ENCODE data around the gene RPL29.
A peak's percentile ranks its signal among the peaks of the same experiment; 100 is the strongest.

Gene RPL29

DNA sequence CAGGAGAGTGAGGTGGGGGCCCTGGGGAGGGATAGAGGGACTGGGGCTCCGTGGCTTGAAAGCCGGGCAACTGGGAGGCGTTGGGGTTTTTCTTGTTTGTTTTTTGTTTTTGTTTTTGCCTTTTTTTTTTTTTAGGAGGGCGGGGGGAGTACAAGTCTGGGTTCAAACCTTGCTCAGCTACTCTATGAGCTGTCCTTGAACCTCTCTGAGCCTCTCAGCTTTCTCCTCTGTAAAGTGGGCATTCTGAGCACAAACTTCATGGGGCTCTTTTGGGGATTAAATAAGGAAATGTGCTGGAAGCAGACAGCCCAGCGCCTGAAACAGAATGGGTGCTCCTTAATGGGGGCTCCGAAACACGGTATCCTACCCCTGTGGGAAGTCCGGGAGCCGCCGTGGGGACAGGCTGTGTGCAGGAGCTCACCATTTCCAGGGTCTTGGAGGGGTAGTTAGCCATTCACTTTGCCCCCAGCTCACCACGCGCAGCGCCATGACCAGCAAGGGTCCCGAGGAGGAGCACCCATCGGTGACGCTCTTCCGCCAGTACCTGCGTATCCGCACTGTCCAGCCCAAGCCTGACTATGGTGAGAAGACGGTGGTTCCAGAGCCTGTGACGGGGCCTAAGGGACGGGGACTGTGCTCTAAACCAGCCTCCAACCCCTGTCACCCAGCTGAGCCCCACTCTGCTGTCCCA, 12.0 kb downstream of the RPL29 start:
- no peak for DNase-seq (ENCODE audit: low read depth)

- peak; percentile 55 for DNase-seq (ENCODE audit: low read depth)
These were observed 12.7 kb downstream of the RPL29 start, which contains the start of gene ACY1 for GRCh38 chr3:51982838-51983577. Gene ACY1, plus strand, starts transcription at chr3:51983535. Its CDS starts 530 bp downstream, at chr3:51984065.

DNA sequence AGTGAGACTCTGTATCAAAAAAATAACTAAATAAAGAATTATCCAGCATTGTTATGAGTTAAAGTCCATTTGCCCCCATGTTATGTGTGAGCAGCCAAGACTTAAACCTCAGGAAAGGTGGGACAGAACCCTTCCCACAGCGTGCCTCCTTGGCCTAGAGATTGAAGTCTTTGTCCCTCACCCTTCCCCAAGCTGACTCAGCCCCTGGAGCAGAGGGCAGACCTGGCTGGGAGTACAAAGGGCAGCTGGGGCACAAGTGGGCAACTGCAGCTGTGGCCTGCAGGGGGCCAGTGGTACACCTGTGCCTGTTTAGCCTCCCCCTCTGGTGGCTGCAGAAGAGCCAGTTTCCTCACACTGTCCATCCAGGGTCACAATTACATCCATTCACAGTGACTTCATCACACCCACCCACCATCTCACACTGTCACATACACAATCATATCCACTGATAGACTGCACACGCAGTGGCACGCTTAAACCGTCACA, 13.3 kb downstream of the RPL29 start:
- no peak for DNase-seq (ENCODE audit: low read depth)

DNA sequence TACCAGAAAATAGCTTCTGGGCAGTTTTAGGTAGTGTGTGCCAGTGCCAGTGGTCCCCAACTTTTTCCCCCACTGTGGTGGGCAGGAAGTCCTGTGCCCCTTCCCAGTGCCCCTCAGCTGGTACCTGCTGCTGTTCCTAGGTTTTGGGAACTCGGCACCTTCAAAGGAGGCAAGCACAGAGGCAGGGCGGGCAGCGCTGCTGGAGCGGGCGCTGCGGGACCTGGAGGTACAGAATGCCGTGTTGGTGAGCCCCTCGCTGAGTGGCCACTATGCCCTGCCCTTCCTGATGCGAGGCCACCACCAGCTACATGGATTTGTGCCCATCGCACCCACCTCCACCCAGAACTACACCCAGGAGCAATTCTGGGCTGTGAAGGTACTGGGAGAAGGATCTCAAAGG, 15.4 kb downstream of the RPL29 start:
- DNase-seq (ENCODE audit: low read depth): no peak

DNA sequence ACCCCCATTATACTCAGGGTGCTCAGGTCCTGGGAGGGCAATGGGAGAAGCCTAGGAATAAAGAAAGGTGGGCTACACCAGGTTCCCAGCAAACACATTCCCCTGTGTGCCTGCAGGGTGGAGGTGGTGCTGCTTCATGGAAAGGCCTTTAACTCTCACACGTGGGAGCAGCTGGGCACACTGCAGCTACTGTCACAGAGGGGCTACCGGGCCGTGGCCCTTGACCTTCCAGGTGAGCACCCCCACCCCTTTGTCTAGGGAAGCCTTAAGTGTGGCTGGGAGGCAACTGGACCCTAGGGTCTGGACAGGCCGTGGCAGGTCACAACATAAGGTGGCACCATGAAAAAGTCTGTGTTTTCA, 17.6 kb downstream of the RPL29 start:
- no peak for DNase-seq (ENCODE audit: low read depth)

GRCh38 chr3:51977446-51978142, 18.1 kb downstream of the RPL29 start:
- no peak for DNase-seq (ENCODE audit: low read depth)

DNA sequence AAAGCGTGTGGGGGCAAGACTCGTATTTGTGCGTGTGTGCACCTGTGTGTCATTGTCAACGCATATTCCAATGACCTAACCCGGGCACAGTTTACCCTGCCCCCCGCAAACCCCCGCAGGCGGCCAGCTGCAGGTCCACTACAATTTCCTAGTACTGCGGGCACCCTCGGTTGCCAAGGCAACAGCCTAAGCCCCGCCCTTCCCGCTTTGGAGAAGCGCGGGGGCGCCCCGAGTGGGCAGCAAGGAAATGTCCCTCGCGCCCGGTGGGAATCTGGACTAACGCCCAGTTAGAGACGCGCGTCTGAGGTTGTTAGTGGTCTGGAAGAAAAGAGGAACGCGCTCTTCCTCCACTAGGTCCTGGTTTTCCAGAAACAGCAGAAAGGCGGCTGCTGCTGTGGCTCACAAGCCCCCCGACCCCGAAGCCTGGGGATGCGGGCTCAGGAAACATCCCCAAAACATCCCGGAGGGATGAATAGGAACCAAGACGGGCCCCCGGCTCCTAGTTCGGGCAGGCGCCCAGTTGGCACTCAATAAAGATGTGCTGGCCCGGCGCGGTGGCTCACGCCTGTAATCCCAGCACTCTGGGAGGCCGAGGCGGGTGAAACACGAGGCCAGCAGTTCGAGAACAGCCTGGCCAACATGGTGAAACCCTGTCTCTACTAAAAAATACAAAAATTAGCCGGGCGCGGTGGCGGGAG, 19.7 kb downstream of the RPL29 start:
- no peak for DNase-seq (ENCODE audit: low read depth)

GRCh38 chr3:51974963-51975851, 20.5 kb downstream of the RPL29 start, which contains the start of gene ABHD14A:
Gene ABHD14A, plus strand, starts transcription at chr3:51975064. Its CDS starts 72 bp downstream, at chr3:51975136.
- peak; percentile 57 for DNase-seq (ENCODE audit: low read depth)

DNA sequence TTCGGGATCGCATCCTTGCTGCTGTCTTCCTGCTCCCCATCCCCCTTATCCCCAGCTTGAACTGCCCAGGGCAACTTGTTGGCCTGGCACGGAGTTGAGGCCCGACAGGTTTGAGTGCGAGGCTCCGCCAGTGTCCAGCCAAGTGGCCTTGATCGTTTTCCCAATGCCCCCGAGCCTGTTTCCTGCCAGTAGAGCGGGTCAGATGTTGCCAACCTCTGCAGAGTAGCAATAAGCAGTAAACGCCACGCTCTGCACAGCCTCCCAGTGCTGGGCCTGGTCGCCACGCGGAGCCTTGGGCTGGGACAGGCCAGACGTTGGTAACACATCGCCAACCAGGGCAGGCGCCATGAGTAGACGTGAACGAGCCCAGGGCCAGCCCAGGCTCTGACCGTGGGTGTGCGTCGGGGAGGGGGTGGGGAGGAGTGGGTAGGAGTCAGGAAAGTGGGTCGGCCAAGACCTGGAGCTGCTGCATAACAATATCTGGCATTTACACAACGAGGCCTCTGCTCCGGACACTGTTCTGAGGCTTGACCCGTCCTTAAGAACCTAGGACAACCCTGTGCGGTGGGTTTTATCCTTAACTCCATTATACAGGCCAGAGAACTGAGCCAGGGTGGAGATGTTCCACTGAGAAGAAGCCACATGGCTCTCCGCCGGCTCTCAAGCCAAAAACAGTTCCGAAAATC, 21.3 kb downstream of the RPL29 start:
- DNase-seq (ENCODE audit: low read depth): no peak

- DNase-seq (ENCODE audit: low read depth): no peak
These were observed 24.3 kb downstream of the RPL29 start for GRCh38 chr3:51971350-51971749.

DNA sequence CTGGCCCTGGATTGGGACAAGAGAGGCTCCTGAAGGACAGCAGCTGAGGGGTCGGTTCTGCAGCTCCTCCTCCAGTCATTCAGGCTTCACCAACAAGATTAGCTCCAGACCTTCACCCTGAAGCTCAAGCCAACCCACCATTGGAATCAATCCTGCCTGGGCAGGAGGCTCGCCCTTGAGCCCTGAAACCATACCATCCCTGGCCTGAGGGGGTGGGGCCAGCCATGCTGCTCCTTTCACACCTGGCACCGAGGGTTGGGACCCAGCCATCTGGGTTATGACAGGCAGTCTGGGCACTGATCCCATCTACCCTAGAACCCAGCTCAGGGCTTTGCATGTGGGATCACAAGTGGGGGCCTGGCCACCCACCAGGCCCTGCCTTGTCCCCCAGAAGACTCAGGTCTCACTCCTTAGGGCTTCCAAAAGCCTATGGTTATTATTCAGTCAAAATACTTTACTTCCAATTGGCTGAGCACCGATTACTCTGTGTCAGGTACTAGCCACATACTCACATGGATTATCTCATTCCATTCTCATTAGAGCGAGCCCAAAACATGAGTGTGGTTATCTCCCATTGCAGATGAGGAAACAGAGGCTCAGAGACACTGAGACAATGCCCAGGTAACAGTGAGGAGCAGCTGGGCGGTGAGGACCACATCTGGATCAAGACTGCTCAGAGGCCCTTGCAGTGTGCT, 24.9 kb downstream of the RPL29 start:
- no peak for DNase-seq (ENCODE audit: low read depth)

DNA sequence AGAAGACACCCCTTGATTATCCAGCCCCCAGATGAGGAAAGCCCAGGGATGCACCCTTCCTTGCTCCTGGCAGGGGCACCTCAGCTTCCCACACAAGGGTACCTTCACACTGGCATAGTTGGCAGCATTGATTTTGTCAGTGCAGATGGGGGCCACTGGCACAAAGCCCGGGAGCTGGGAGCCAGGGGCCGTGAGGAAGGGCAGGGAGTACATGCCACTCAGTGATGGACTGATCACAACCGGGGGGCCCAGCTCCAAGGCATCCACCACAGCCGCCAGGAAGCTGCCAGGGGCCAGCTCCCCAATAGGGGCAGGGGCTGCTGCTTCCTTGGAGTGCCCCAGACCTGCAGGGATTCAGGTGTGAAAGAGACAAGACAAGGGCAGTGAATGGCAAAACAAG, 25.9 kb downstream of the RPL29 start:
- no peak for DNase-seq (ENCODE audit: low read depth)

DNA sequence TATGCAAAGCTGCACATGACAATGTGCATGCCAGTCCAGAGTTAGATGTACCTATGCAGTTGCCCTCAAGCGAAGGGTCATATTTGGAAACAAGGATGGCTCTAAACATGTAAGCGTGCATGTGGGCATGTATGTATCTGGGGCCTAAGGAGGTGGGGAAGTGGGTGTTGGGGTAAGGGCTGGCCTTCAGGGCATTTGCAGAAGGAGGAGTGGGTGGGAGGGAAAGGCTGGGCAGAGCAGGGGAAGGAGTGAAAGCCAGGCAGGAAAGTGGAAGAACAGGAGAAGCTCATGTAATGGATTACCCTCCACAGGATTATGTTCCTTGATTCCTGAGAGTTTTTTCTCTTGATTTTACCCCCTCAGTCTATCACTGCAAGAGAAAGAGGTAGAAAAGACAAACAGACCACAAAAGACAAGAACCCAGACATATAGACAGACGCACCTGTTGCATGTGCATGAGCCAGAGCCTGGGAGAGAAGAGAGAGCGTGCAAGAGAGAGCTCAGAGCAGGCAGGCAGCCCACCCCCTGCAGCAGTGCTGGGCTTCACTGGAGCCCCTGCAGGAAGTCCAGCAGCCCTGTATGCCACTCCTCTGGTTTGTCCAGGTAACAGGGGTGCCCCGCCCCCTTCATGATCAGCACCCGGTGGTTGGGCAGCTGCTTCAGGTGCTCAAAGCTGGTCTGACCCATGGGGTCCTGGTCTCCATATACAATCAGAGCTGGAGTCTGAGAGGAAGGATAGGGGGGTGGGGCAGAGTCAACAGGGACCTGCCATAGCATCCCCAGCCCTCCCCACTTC, 26.6 kb downstream of the RPL29 start:
- DNase-seq (ENCODE audit: low read depth): no peak

GRCh38 chr3:51968170-51968775, 27.4 kb downstream of the RPL29 start:
- no peak for DNase-seq (ENCODE audit: low read depth)

DNA sequence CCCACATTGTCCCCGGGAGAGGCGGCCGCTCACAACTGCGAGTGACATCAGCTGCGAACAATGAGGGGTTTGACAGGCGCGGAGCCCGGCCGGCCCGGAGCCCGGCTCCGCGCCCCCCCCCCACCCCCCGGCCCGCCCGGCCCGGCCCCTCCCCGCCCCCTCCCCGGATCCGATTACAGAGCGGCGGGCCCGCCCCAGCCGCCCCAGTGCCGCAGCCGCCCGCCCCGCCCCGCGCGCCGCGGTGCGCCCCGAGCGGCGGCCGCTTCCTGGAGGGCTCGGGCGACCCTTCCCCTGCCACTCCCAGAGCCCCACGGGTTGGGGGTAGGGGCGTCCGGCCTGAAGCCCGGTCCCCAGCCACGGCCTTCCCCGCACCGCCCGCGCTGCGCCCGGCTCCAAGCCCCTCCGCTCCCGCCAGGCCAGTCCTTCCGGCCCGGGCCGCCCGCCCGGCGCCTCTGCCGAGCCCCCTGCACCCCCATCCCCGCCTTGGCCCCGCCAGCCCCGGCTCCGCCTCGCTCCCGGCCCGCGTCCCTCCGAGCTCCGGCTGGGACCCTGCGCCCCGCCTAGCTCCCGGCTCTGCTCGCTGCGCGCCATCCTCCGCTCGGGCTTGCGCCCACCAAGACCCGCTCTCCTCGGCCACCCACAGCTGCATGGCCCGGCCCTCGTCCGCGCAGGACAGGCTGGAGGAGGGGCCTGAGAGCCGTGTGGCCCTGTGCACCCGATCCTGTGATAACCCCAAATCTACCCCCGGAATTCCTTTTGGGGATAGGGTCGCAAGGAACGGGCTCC, 28.1 kb downstream of the RPL29 start, which contains the start of gene PCBP4:
TSS of gene PCBP4 (minus strand) at position 71 of the 786 bp plus-strand sequence. CDS start 6,214 bp downstream, outside the sequence.
- DNase-seq (ENCODE audit: low read depth): peak; percentile 33

GRCh38 chr3:51966922-51967383, 28.7 kb downstream of the RPL29 start:
- DNase-seq (ENCODE audit: low read depth): no peak

DNA sequence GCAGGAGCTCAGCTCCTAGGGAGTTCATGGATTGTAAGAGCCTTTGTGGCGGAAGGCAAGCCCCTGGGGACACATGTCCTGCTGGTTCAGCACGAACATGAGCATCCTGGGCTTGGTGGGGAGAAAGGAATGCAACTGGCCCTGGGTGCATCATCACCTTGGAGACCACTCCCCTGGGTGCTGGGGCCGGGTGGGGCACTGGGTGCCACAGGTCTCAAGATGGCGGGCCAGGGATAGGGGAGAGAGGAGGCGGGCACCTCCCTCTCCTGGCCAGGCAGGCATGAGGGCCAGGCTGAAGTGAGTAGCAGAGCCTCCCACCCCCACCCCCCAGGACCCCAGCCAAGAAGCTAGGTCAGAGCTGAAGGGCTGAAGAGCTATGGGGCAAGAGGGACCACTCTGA, 29.2 kb downstream of the RPL29 start:
- DNase-seq (ENCODE audit: low read depth): no peak

Data from T follicular helper cell (primary cell).